Transverse colon (tissue), 4 donors: ENCODE measurements around the gene PRKACB. TPM values are rescaled to one million over a fixed set of nuclear protein-coding genes. Genes with fewer than 3 reads are reported as not detected.
"Not testable (repeated sequence)": the region's sequence is repeated elsewhere in the genome, so short reads cannot be mapped to it uniquely, and the experiment has no call there.

Experiments used
- DNase-seq: peaks from one replicate; pipeline ENCODE4 v3.0.0-alpha.2; 2019
- H3K27ac ChIP-seq, 4 donors: fragments of 200-600 bp; sonication (generic); 2 replicates each; pipeline ENCODE4 v1.5.1; 2016 to 2018; ENCODE audit warnings: inconsistent platforms in 4 of 4
- H3K27me3 ChIP-seq: fragments of 200-600 bp; sonication (generic); 2 replicates; pipeline ENCODE4 v1.5.1; 2017; ENCODE audit warnings: inconsistent platforms
- H3K36me3 ChIP-seq, 4 donors: fragments of 200-600 bp; sonication (generic); 2 replicates each; pipeline ENCODE4 v1.5.1; 2017 to 2019; ENCODE audit warnings: inconsistent platforms in 4 of 4
- H3K4me1 ChIP-seq, 4 donors: fragments of 200-600 bp; sonication (generic); 2 replicates each; pipeline ENCODE4 v1.5.1; 2017 to 2020; ENCODE audit warnings: inconsistent platforms in 4 of 4
- H3K4me3 ChIP-seq, 4 donors: fragments of 200-600 bp; sonication (generic); 1 replicate in 1 of 4; 2 replicates in 3 of 4; pipeline versions ENCODE4 v1.5.1 to v1.6.1; 2017 to 2019; ENCODE audit warnings: inconsistent platforms in 4 of 4
- H3K9me3 ChIP-seq, 2 donors: fragments of 200-600 bp; sonication (generic); 2 replicates each; pipeline ENCODE4 v1.5.1; 2017 to 2019; ENCODE audit warnings: inconsistent platforms in 2 of 2
- CTCF ChIP-seq, 5 experiments: fragments of 200-600 bp in 3 of 5; fragments of 450-650 bp in 2 of 5; sonication (generic) in 3 of 5; IDR thresholded peaks; 1 replicate in 2 of 5; 2 replicates in 3 of 5; pipeline ENCODE4 v1.5.1; 2016 to 2017; ENCODE audit warnings: antibody characterized with exemption in 5 of 5, inconsistent platforms in 3 of 5, mild to moderate bottlenecking in 2 of 5, moderate library complexity in 1 of 5
- EP300 ChIP-seq: sonication (generic); formaldehyde crosslinking; IDR thresholded peaks from one replicate; pipeline ENCODE4 v1.6.1; 2017; ENCODE audit warnings: antibody characterized with exemption, low read depth
- POLR2A ChIP-seq: fragments of 450-650 bp; IDR thresholded peaks from one replicate; pipeline ENCODE4 v1.6.1; 2016; ENCODE audit warnings: antibody characterized with exemption, mild to moderate bottlenecking, moderate library complexity
- POLR2AphosphoS5 ChIP-seq, 3 donors: sonication (generic); formaldehyde crosslinking; IDR thresholded peaks; one replicate each; pipeline ENCODE4 v1.6.1; 2016; ENCODE audit warnings: antibody characterized with exemption in 3 of 3
- WGBS, 2 donors: methylation state at CpG; one replicate each; pipeline ENCODE4 v1.1.5; 2018; ENCODE audit warnings: low coverage in 1 of 2; 5-methylcytosine and 5-hydroxymethylcytosine counted together
- in situ Hi-C, 4 donors: fragments of 200-750 bp; cut with MboI; loops; one replicate each; pipeline versions ENCODE4 v1.15.0 to v1.15.1; 2017; ENCODE audit warnings: low sequenced_read_pairs in 3 of 4, low pct_ligation_motif_present in 1 of 4, low pct_unique_long_range_greater_than_20kb in 1 of 4
- intact Hi-C: fragments of 100-400 bp; cut with DNase I; formaldehyde crosslinking; loops from one replicate; pipeline ENCODE4 v1.15.1; 2023; ENCODE audit warnings: low total_unique reads
- total RNA-seq, 4 donors: library from RNA; depleted of rRNA; stranded (reverse); fragments of >200 nt; gene quantifications; one replicate each; pipeline ENCODE4 v1.1.0, GENCODE V29; 2016

The PRKACB gene
- total RNA-seq, 4 donors from 2014 or later, result 34.6 to 115 (median 79.2) TPM

- TF ChIP-seq POLR2A, result no peak
- no peak for TF ChIP-seq POLR2AphosphoS5 (IDR thresholded peaks at IDR 0.05)
- no peak for TF ChIP-seq EP300
- no peak for TF ChIP-seq CTCF (IDR thresholded peaks at IDR 0.05)
- no peak for DNase-seq
- Histone ChIP-seq H3K9me3 (no peaks in the 10 kb centered on the region), H3K27ac (no peak overlapping the region), H3K27me3 (no peaks in the 10 kb centered on the region), H3K4me1 (peaks cover 0 to 9% (median 0%) of the 10 kb centered on the region in 4 donors), H3K4me3 (no peak overlapping the region), H3K36me3 (no peaks in the 10 kb centered on the region)
- intact Hi-C loops, result no loop called here
- in situ Hi-C loops, result no loop called here
These were observed 136.8 kb downstream of the PRKACB start for GRCh38 chr1:84280912-84281311.

- intact Hi-C loops, result no loop called here
- WGBS, 2 donors, result 95 to 100% methylated on average over 1 of the region's 1 CpG
- Histone ChIP-seq H3K9me3 (peaks cover 3 to 5% of the 10 kb centered on the region in 2 donors), H3K4me3 (no peak overlapping the region), H3K36me3 (no peaks in the 10 kb centered on the region), H3K27me3 (no peaks in the 10 kb centered on the region), H3K27ac (no peak overlapping the region), H3K4me1 (peaks cover 0 to 3% (median 0%) of the 10 kb centered on the region in 4 donors)
- in situ Hi-C loops, result no loop called here
- TF ChIP-seq POLR2A (no peak), EP300 (no peak), POLR2AphosphoS5 (IDR thresholded peaks at IDR 0.05) (no peak), CTCF (IDR thresholded peaks at IDR 0.05) (no peak)
- no peak for DNase-seq
These were observed 138.8 kb downstream of the PRKACB start for GRCh38 chr1:84282780-84283333.

- TF ChIP-seq POLR2AphosphoS5 (IDR thresholded peaks at IDR 0.05), result no peak
- TF ChIP-seq EP300, result no peak
- no peak for TF ChIP-seq CTCF (IDR thresholded peaks at IDR 0.05)
- TF ChIP-seq POLR2A, result no peak
- intact Hi-C loops (no loop called here), in situ Hi-C loops (no loop called here)
- peaks cover 0 to 3% (median 0%) of the 10 kb centered on the region in 4 donors for H3K4me1 ChIP-seq
- H3K27me3 ChIP-seq, result no peaks in the 10 kb centered on the region
- no peak overlapping the region for H3K4me3 ChIP-seq
- H3K36me3 ChIP-seq, result no peaks in the 10 kb centered on the region
- H3K9me3 ChIP-seq, result peaks cover 3 to 6% of the 10 kb centered on the region in 2 donors
- WGBS, 2 donors, result 62 to 75% methylated on average over 1 of the region's 1 CpG
- no peak overlapping the region for H3K27ac ChIP-seq
- DNase-seq, result no peak
These were observed 139.3 kb downstream of the PRKACB start for GRCh38 chr1:84283381-84283780.

- intact Hi-C loops (no loop called here), in situ Hi-C loops (no loop called here)
- Histone ChIP-seq H3K4me3 (no peak overlapping the region), H3K36me3 (no peaks in the 10 kb centered on the region), H3K27me3 (no peaks in the 10 kb centered on the region), H3K27ac (no peak overlapping the region), H3K4me1 (no peaks in the 10 kb centered on the region), H3K9me3 (peaks cover 3 to 12% of the 10 kb centered on the region in 2 donors)
- no peak for DNase-seq
- 73 to 89% methylated on average over 1 of the region's 1 CpG for WGBS, 2 donors
- no peak for TF ChIP-seq CTCF (IDR thresholded peaks at IDR 0.05)
- TF ChIP-seq POLR2A, result no peak
- TF ChIP-seq POLR2AphosphoS5 (IDR thresholded peaks at IDR 0.05), result no peak
- no peak for TF ChIP-seq EP300
These were observed 142.0 kb downstream of the PRKACB start for GRCh38 chr1:84286071-84286470.

GRCh38 chr1:84287389-84287788, 143.3 kb downstream of the PRKACB start:
- DNase-seq, H3K4me3 ChIP-seq, H3K27ac ChIP-seq, H3K4me1 ChIP-seq, H3K27me3 ChIP-seq, in situ Hi-C loops, H3K36me3 ChIP-seq, intact Hi-C loops: not testable (repeated sequence)
- peaks cover 3 to 12% of the 10 kb centered on the region in 2 donors for H3K9me3 ChIP-seq
- WGBS, 2 donors, result 78 to 100% methylated on average over 1 to 3 of the region's 3 CpGs
